ENCODE measurements around the gene RPTOR. TPM values are rescaled to one million over a fixed set of nuclear protein-coding genes. Genes with fewer than 3 reads are reported as not detected.
"Not testable (repeated sequence)": the region's sequence is repeated elsewhere in the genome, so short reads cannot be mapped to it uniquely, and the experiment has no call there.

The RPTOR gene
- polyA plus RNA-seq, 1 experiment = 10.8 TPM

GRCh38 chr17:80795090-80795580 lies 250.5 kb downstream of the RPTOR start:
- peaks cover 3% of the 10 kb centered on the region for H3K36me3 ChIP-seq (ENCODE audit: control insufficient read depth, insufficient read depth, low read length)
- TF ChIP-seq CTCF (IDR thresholded peaks at IDR 0.05; ENCODE audit: insufficient read depth, low read depth, low read length) = no peak
- ChIA-PET POLR2A (no interaction called here), CTCF (no interaction called here)
- no peak for DNase-seq (ENCODE audit: low read depth)
- H3K27me3 ChIP-seq (ENCODE audit: control insufficient read depth, insufficient read depth, low read length) = no peaks in the 10 kb centered on the region
- no peak overlapping the region for H3K4me3 ChIP-seq (ENCODE audit: low read depth, low read length)

- no peak for TF ChIP-seq CTCF (IDR thresholded peaks at IDR 0.05; ENCODE audit: insufficient read depth, low read depth, low read length)
- no peak for DNase-seq (ENCODE audit: low read depth)
- Histone ChIP-seq H3K4me3 (ENCODE audit: low read depth, low read length) (no peak overlapping the region), H3K27me3 (ENCODE audit: control insufficient read depth, insufficient read depth, low read length) (no peaks in the 10 kb centered on the region), H3K36me3 (ENCODE audit: control insufficient read depth, insufficient read depth, low read length) (peaks cover 3% of the 10 kb centered on the region)
- ChIA-PET POLR2A (no interaction called here), CTCF (interaction anchor here (0.5 kb wide), 1 partner anchor 177 kb away, joined by 5 read pairs; no protein-coding TSS in a partner anchor)
These were observed 251.1 kb downstream of the RPTOR start for GRCh38 chr17:80795754-80796153.

- no peaks in the 10 kb centered on the region for H3K27me3 ChIP-seq (ENCODE audit: control insufficient read depth, insufficient read depth, low read length)
- no peak for TF ChIP-seq CTCF (IDR thresholded peaks at IDR 0.05; ENCODE audit: insufficient read depth, low read depth, low read length)
- POLR2A ChIA-PET = no interaction called here
- CTCF ChIA-PET = no interaction called here
- peaks cover 3% of the 10 kb centered on the region for H3K36me3 ChIP-seq (ENCODE audit: control insufficient read depth, insufficient read depth, low read length)
- no peak for DNase-seq (ENCODE audit: low read depth)
- no peak overlapping the region for H3K4me3 ChIP-seq (ENCODE audit: low read depth, low read length)
These were observed 251.8 kb downstream of the RPTOR start for GRCh38 chr17:80796430-80796861.

- DNase-seq (ENCODE audit: low read depth); H3K27me3 ChIP-seq (ENCODE audit: control insufficient read depth, insufficient read depth, low read length); CTCF ChIA-PET; H3K36me3 ChIP-seq (ENCODE audit: control insufficient read depth, insufficient read depth, low read length); H3K4me3 ChIP-seq (ENCODE audit: low read depth, low read length); POLR2A ChIA-PET: not testable (repeated sequence)
These were observed 252.6 kb downstream of the RPTOR start for GRCh38 chr17:80797222-80797621.

- no peaks in the 10 kb centered on the region for H3K27me3 ChIP-seq (ENCODE audit: control insufficient read depth, insufficient read depth, low read length)
- TF ChIP-seq CTCF (IDR thresholded peaks at IDR 0.05; ENCODE audit: insufficient read depth, low read depth, low read length) = no peak
- no peak overlapping the region for H3K4me3 ChIP-seq (ENCODE audit: low read depth, low read length)
- POLR2A ChIA-PET = no interaction called here
- peaks cover 3% of the 10 kb centered on the region for H3K36me3 ChIP-seq (ENCODE audit: control insufficient read depth, insufficient read depth, low read length)
- CTCF ChIA-PET = no interaction called here
- no peak for DNase-seq (ENCODE audit: low read depth)
These were observed 253.3 kb downstream of the RPTOR start for GRCh38 chr17:80797741-80798594.

All from BJ (cell line).